Right lobe of liver (tissue), 6 donors: Measurements from ENCODE around the gene PCDHA4. TPM values are rescaled to one million over a fixed set of nuclear protein-coding genes. Genes with fewer than 3 reads are reported as not detected.

Source experiments
- ATAC-seq, 4 donors: fragments of 200-7000 bp; cut with Tn5 transposase; one replicate each; pipeline ENCODE4 v1.9.1; 2020; ENCODE audit warnings: mild to moderate bottlenecking in 4 of 4, moderate library complexity in 4 of 4
- DNase-seq, 3 donors: peaks; one replicate each; pipeline ENCODE4 v3.0.0-alpha.2; 2020
- H3K27ac ChIP-seq, 3 donors: fragments of 200-600 bp; one replicate each; pipeline ENCODE4 v1.8.0; 2022
- H3K27me3 ChIP-seq, 2 donors: fragments of 200-600 bp; one replicate each; pipeline ENCODE4 v1.8.0; 2022
- H3K36me3 ChIP-seq, 4 donors: fragments of 200-600 bp; sonication (generic) in 1 of 4; one replicate each; pipeline versions ENCODE4 v1.5.1 to v1.8.0; 2017 to 2022; ENCODE audit warnings: control low read depth in 1 of 4
- H3K4me1 ChIP-seq, 4 donors: fragments of 200-600 bp; sonication (generic) in 1 of 4; one replicate each; pipeline versions ENCODE4 v1.5.1 to v1.8.0; 2017 to 2022; ENCODE audit warnings: control low read depth in 1 of 4
- H3K4me3 ChIP-seq, 3 donors: fragments of 200-600 bp; one replicate each; pipeline ENCODE4 v1.8.0; 2022
- H3K9me3 ChIP-seq, 4 donors: fragments of 200-600 bp; sonication (generic) in 1 of 4; one replicate each; pipeline versions ENCODE4 v1.5.1 to v1.8.0; 2017 to 2022; ENCODE audit warnings: control low read depth in 1 of 4
- POLR2A ChIP-seq: fragments of 450-650 bp; IDR thresholded peaks from one replicate; pipeline ENCODE4 v1.6.1; 2017; ENCODE audit warnings: antibody characterized with exemption, mild to moderate bottlenecking
- WGBS: methylation state at CpG from one replicate; pipeline ENCODE4 v1.1.6; 2018; ENCODE audit warnings: low coverage, low lambda C conversion rate; ENCODE audit not compliant: insufficient coverage; ENCODE audit errors: missing lambda C conversion rate; 5-methylcytosine and 5-hydroxymethylcytosine counted together
- intact Hi-C, 2 donors: fragments of 100-400 bp; cut with DNase I; formaldehyde crosslinking; loops; one replicate each; pipeline versions ENCODE4 v1.11.2 to v1.14.1; 2022
- total RNA-seq, 6 experiments: library from RNA; depleted of rRNA in 2 of 6; stranded (reverse); fragments of >200 nt in 2 of 6; fragmentation: NEBNext Ultra II Directional in 3 of 6; extraction: Animal tissue kit (Norgen Biotek cat#: 25700) in 3 of 6; gene quantifications; one replicate each; pipeline versions ENCODE4 v1.1.0 to v1.2.4, GENCODE V29; 2016 to 2023
- TF ChIP-seq, protein P1 (sequence below), 4 donors: fragments of 200-600 bp in 3 of 4; fragments of 450-650 bp in 1 of 4; IDR thresholded peaks; one replicate each; pipeline versions ENCODE4 v1.5.1 to v1.8.0; 2016 to 2022; ENCODE audit warnings: antibody characterized with exemption in 4 of 4, mild to moderate bottlenecking in 2 of 4
- donor health status: DM: no; HTN: yes; CAD: no.
- donor health status: DM: no; HTN: no; CAD: no.
- donor health status: DM: no; HTN: no; CAD: no.
- donor health status: DM: no; HTN: yes; CAD: no.
- donor health status: DM: no; HTN: yes; CAD: no.

The PCDHA4 gene
- total RNA-seq, 6 experiments from 2014 or later = 0.09 to 0.19 (median 0.13) TPM; not detected in 2

DNA sequence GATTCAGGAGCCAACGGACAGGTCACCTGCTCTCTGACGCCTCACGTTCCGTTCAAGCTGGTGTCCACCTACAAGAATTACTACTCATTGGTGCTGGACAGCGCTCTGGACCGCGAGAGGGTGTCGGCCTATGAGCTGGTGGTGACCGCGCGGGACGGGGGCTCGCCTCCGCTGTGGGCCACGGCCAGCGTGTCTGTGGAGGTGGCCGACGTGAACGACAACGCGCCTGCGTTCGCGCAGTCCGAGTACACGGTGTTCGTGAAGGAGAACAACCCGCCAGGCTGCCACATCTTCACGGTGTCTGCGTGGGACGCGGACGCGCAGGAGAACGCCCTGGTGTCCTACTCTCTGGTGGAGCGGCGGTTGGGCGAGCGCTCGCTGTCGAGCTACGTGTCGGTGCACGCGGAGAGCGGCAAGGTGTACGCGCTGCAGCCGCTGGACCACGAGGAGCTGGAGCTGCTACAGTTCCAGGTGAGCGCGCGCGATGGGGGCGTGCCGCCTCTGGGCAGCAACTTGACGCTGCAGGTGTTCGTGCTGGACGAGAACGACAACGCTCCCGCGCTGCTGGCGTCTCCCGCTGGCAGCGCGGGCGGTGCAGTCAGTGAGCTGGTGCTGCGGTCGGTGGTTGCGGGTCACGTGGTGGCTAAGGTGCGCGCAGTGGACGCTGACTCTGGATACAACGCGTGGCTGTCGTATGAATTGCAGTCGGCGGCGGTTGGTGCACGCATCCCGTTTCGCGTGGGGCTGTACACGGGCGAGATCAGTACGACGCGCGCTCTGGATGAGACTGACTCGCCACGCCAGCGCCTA, 50.5 kb downstream of the PCDHA4 start:
- 61% methylated on average over 9 of the region's 94 CpGs for WGBS
- no peak for DNase-seq

DNA sequence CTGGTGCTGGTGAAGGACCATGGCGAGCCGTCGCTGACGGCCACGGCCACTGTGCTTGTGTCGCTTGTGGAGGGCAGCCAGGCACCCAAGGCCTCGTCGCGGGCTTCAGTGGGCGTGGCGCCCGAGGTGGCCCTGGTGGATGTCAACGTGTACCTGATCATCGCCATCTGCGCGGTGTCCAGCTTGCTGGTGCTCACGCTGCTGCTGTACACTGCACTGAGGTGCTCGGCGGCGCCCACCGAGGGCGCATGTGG, 51.0 kb downstream of the PCDHA4 start:
- ATAC-seq = no peak

More for the DNA sequence above, 50.5 kb downstream of the PCDHA4 start:
- Histone ChIP-seq H3K9me3 (peaks cover 0 to 4% (median under 1%) of the 10 kb centered on the region in 4 donors), H3K27ac (no peak overlapping the region), H3K4me3 (no peak overlapping the region), H3K4me1 (no peaks in the 10 kb centered on the region), H3K27me3 (no peaks in the 10 kb centered on the region), H3K36me3 (no peaks in the 10 kb centered on the region)
- intact Hi-C loops = no loop called here
- TF ChIP-seq, protein P1, sequence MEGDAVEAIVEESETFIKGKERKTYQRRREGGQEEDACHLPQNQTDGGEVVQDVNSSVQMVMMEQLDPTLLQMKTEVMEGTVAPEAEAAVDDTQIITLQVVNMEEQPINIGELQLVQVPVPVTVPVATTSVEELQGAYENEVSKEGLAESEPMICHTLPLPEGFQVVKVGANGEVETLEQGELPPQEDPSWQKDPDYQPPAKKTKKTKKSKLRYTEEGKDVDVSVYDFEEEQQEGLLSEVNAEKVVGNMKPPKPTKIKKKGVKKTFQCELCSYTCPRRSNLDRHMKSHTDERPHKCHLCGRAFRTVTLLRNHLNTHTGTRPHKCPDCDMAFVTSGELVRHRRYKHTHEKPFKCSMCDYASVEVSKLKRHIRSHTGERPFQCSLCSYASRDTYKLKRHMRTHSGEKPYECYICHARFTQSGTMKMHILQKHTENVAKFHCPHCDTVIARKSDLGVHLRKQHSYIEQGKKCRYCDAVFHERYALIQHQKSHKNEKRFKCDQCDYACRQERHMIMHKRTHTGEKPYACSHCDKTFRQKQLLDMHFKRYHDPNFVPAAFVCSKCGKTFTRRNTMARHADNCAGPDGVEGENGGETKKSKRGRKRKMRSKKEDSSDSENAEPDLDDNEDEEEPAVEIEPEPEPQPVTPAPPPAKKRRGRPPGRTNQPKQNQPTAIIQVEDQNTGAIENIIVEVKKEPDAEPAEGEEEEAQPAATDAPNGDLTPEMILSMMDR (IDR thresholded peaks at IDR 0.05) = no peak
- no peak for TF ChIP-seq POLR2A
- no peak for ATAC-seq

DNA sequence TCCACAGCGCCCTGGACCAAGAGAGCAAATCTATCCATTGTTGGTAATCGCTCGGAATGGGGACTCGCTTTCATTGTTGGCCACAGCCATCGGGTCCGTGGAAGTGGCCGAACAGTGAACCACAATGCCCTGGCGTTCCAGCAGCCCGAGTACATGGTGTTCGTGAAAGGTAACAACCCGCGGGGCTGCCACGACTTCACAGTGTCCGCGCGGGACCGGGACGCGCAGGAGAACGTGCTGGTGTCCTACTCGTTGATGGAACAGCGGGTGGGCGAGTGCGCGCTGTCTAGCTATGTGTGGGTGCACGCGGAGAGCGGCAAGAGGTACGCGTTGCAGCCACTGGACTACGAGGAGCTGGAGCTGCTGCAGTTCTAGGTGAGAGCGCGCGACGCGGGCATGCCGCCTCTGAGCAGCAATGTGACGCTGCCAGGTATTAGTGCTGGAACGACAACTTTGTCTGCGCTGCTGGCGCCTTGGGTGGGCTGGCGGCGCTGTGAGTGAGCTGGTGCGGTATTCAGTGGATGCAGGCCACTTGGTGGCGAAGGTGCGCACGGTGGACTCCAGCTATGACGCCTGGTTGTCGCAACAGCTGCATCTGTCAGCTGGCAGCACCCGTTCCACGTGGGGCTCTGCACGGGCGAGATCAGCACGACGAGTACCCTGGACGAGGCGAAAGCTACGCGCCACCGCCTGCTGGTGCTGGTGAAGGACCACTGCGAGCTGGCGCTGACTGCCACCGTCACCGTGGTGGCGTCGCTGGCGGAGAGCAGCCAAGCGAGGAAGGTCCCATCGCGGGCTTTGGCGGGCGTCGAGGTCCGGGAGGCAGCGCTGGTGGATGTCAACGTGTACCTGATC, 55.8 kb downstream of the PCDHA4 start:
- TF ChIP-seq, protein P1 (IDR thresholded peaks at IDR 0.05) = no peak
- no peak for TF ChIP-seq POLR2A
- intact Hi-C loops = no loop called here
- no peaks in the 10 kb centered on the region for H3K27me3 ChIP-seq
- 45% methylated on average over 13 of the region's 76 CpGs for WGBS
- DNase-seq (no peak), ATAC-seq (no peak)
- H3K4me3 ChIP-seq = no peak overlapping the region
- peaks cover 0 to 4% (median 0%) of the 10 kb centered on the region in 4 donors for H3K9me3 ChIP-seq
- H3K36me3 ChIP-seq = no peaks in the 10 kb centered on the region
- H3K27ac ChIP-seq = no peak overlapping the region
- no peaks in the 10 kb centered on the region for H3K4me1 ChIP-seq

More for the DNA sequence above, 51.0 kb downstream of the PCDHA4 start:
- no peak for DNase-seq
- WGBS = no CpG with 5 or more reads among the region's 22 CpGs
- no peak overlapping the region for H3K4me3 ChIP-seq
- no peak overlapping the region for H3K27ac ChIP-seq
- H3K9me3 ChIP-seq = peaks cover 0 to 4% (median 2%) of the 10 kb centered on the region in 4 donors
- intact Hi-C loops = no loop called here
- no peaks in the 10 kb centered on the region for H3K27me3 ChIP-seq
- no peaks in the 10 kb centered on the region for H3K36me3 ChIP-seq
- no peak for TF ChIP-seq POLR2A
- TF ChIP-seq, protein P1 (IDR thresholded peaks at IDR 0.05) = no peak
- H3K4me1 ChIP-seq = no peaks in the 10 kb centered on the region

Other genes starting within 250 kb of the PCDHA4 start
- 10 to 100 TPM; 14.4 to 35.4 (median 18.6) TPM for gene SRA1, start 249.6 kb upstream of the PCDHA4 start, total RNA-seq
- gene APBB3, start 242.5 kb upstream of the PCDHA4 start, total RNA-seq = 10 to 100 TPM in 5 of 6 experiments, 1 to 10 TPM in 1; 9.6 to 24.3 (median 14.3) TPM
- 10 to 100 TPM; 28.1 to 38.5 (median 30.2) TPM for gene SLC35A4, start 242.2 kb upstream of the PCDHA4 start, total RNA-seq
- gene CD14, start 173.9 kb upstream of the PCDHA4 start, total RNA-seq = 100 to 1,000 TPM; 174 to 513 (median 244) TPM
- gene TMCO6, start 167.6 kb upstream of the PCDHA4 start, total RNA-seq = 10 to 100 TPM in 5 of 6 experiments, 1 to 10 TPM in 1; 7.3 to 45.5 (median 23.6) TPM
- gene NDUFA2, start 159.4 kb upstream of the PCDHA4 start, total RNA-seq = 10 to 100 TPM; 35.4 to 56.8 (median 52.4) TPM
- gene IK, start 159.2 kb upstream of the PCDHA4 start, total RNA-seq = 10 to 100 TPM; 26.6 to 50.7 (median 30.3) TPM
- gene WDR55, start 142.2 kb upstream of the PCDHA4 start, total RNA-seq = 10 to 100 TPM; 13.3 to 18.4 (median 15.0) TPM
- gene DND1, start 133.5 kb upstream of the PCDHA4 start, total RNA-seq = 1 to 10 TPM in 1 of 6 experiments, under 1 TPM in 5; 0.27 to 1.4 (median 0.69) TPM
- gene HARS1, start 115.7 kb upstream of the PCDHA4 start, total RNA-seq = 10 to 100 TPM; 22.8 to 46.6 (median 37.0) TPM
- gene HARS2, start 115.6 kb upstream of the PCDHA4 start, total RNA-seq = 10 to 100 TPM in 4 of 6 experiments, 1 to 10 TPM in 2; 8.5 to 13.9 (median 11.5) TPM
- gene ZMAT2, start 106.6 kb upstream of the PCDHA4 start, total RNA-seq = 10 to 100 TPM; 11.6 to 26.4 (median 18.0) TPM
- gene PCDHA1, start 20.9 kb upstream of the PCDHA4 start, total RNA-seq = not detected
- gene PCDHA2, start 12.2 kb upstream of the PCDHA4 start, total RNA-seq = not detected
- under 1 TPM in 1 of 6 experiments, not detected in 5; 0.07 TPM for gene PCDHA3, start 6.0 kb upstream of the PCDHA4 start, total RNA-seq
- under 1 TPM in 1 of 6 experiments, not detected in 5; 0.06 TPM for gene PCDHA5, start 14.5 kb downstream of the PCDHA4 start, total RNA-seq
- gene PCDHA6, start 20.9 kb downstream of the PCDHA4 start, total RNA-seq = under 1 TPM in 1 of 6 experiments, not detected in 5; 0.12 TPM
- gene PCDHA7, start 27.2 kb downstream of the PCDHA4 start, total RNA-seq = under 1 TPM in 2 of 6 experiments, not detected in 4; 0.07 to 0.12 TPM
- gene PCDHA8, start 34.1 kb downstream of the PCDHA4 start, total RNA-seq = not detected
- not detected for gene PCDHA9, start 41.3 kb downstream of the PCDHA4 start, total RNA-seq
- gene PCDHA10, start 48.8 kb downstream of the PCDHA4 start, total RNA-seq = under 1 TPM in 3 of 6 experiments, not detected in 3; 0.05 to 0.07 (median 0.06) TPM
- gene PCDHA11, start 61.9 kb downstream of the PCDHA4 start, total RNA-seq = under 1 TPM in 3 of 6 experiments, not detected in 3; 0.04 to 0.51 (median 0.07) TPM
- gene PCDHA12, start 68.2 kb downstream of the PCDHA4 start, total RNA-seq = under 1 TPM in 4 of 6 experiments, not detected in 2; 0.18 to 0.51 (median 0.32) TPM
- gene PCDHA13, start 75.1 kb downstream of the PCDHA4 start, total RNA-seq = 1 to 10 TPM in 3 of 6 experiments, under 1 TPM in 2, not detected in 1; 0.35 to 1.8 (median 1.2) TPM
- under 1 TPM; 0.18 to 0.86 (median 0.35) TPM for gene PCDHAC1, start 119.2 kb downstream of the PCDHA4 start, total RNA-seq
- 1 to 10 TPM in 3 of 6 experiments, under 1 TPM in 3; 0.68 to 2.2 (median 1.3) TPM for gene PCDHAC2, start 159.4 kb downstream of the PCDHA4 start, total RNA-seq
- gene PCDHB1, start 244.3 kb downstream of the PCDHA4 start, total RNA-seq = not detected